Gastrocnemius medialis (tissue), 4 donors: Measurements from ENCODE around the gene LAMB1. TPM values are rescaled to one million over a fixed set of nuclear protein-coding genes. Genes with fewer than 3 reads are reported as not detected.

ENCODE experiments used
- ATAC-seq, 2 donors: fragments of 150-250 bp; one replicate each; pipeline ENCODE4 v1.9.1; 2016
- DNase-seq, 2 donors: peaks; one replicate each; pipeline ENCODE4 v3.0.0-alpha.2; 2019
- H3K27ac ChIP-seq, 4 donors: fragments of 200-600 bp; sonication (generic); 1 replicate in 1 of 4; 2 replicates in 3 of 4; pipeline ENCODE4 v1.5.1; 2016 to 2018; ENCODE audit warnings: mild to moderate bottlenecking in 2 of 4, moderate library complexity in 1 of 4
- H3K27me3 ChIP-seq, 3 donors: fragments of 200-600 bp; sonication (generic) in 2 of 3; 1 replicate in 1 of 3; 2 replicates in 2 of 3; pipeline versions ENCODE4 v1.5.1 to v1.6.0; 2016 to 2019; ENCODE audit warnings: mild to moderate bottlenecking in 1 of 3, moderate library complexity in 1 of 3
- H3K36me3 ChIP-seq, 2 donors: fragments of 200-600 bp; sonication (generic) in 1 of 2; one replicate each; pipeline ENCODE4 v1.5.1; 2017 to 2018
- H3K4me1 ChIP-seq, 2 donors: fragments of 200-600 bp; sonication (generic) in 1 of 2; one replicate each; pipeline ENCODE4 v1.5.1; 2016 to 2017; ENCODE audit warnings: mild to moderate bottlenecking in 2 of 2
- H3K4me3 ChIP-seq, 4 donors: fragments of 200-600 bp; sonication (generic) in 3 of 4; 1 replicate in 1 of 4; 2 replicates in 3 of 4; pipeline ENCODE4 v1.5.1; 2016 to 2019; ENCODE audit warnings: mild to moderate bottlenecking in 2 of 4
- H3K9me3 ChIP-seq, 3 donors: fragments of 200-600 bp; sonication (generic) in 2 of 3; 1 replicate in 1 of 3; 2 replicates in 2 of 3; pipeline ENCODE4 v1.5.1; 2016 to 2019
- CTCF ChIP-seq, 5 experiments: fragments of 450-650 bp in 3 of 5; fragments of 200-600 bp in 2 of 5; sonication (generic) in 2 of 5; IDR thresholded peaks in 4 of 5; conservative IDR thresholded peaks in 1 of 5; 1 replicate in 4 of 5; 2 replicates in 1 of 5; pipeline ENCODE4 v1.5.1; 2016 to 2019; ENCODE audit warnings: antibody characterized with exemption in 5 of 5, mild to moderate bottlenecking in 3 of 5, moderate library complexity in 3 of 5
- POLR2A ChIP-seq, 2 donors: fragments of 450-650 bp; IDR thresholded peaks; one replicate each; pipeline ENCODE4 v1.6.1; 2017; ENCODE audit warnings: antibody characterized with exemption in 2 of 2, mild to moderate bottlenecking in 2 of 2, moderate library complexity in 2 of 2
- in situ Hi-C, 4 donors: fragments of 200-750 bp; cut with MboI; loops; one replicate each; pipeline versions ENCODE4 v1.15.0 to v1.8.0; 2017; ENCODE audit warnings: low sequenced_read_pairs in 4 of 4
- intact Hi-C: fragments of 100-400 bp; cut with DNase I; formaldehyde crosslinking; loops from one replicate; pipeline ENCODE4 v1.15.1; 2023; ENCODE audit warnings: low total_unique reads
- total RNA-seq, 4 donors: library from RNA; depleted of rRNA; stranded (reverse); fragments of >200 nt; gene quantifications; one replicate each; pipeline versions ENCODE4 v1.1.0 to v1.2.3, GENCODE V29; 2016

Gene LAMB1
- 10 to 100 TPM; 14.5 to 56.6 (median 29.8) TPM for total RNA-seq

- H3K4me3 ChIP-seq, result peak within 1 kb of the TSS; percentile 60 to 80 (median 68)
- in situ Hi-C loops, result no loop called here
- intact Hi-C loops, result no loop called here
- ATAC-seq (peak; percentile 39 to 40), DNase-seq (peak in 1 of 2 donors; percentile 46)
- peaks cover 0 to 14% of the 10 kb centered on the region in 2 donors for H3K4me1 ChIP-seq
- no peaks in the 10 kb centered on the region for H3K36me3 ChIP-seq
- peaks cover 22 to 24% (median 23%) of the 10 kb centered on the region in 3 donors for H3K27me3 ChIP-seq
- no peaks in the 10 kb centered on the region for H3K9me3 ChIP-seq
- peak within 1 kb of the TSS; percentile 70 to 76 (median 70) for H3K27ac ChIP-seq
- TF ChIP-seq POLR2A (IDR thresholded peaks at IDR 0.05), result peak; percentile 49 to 64
- no peak for TF ChIP-seq CTCF (IDR thresholded peaks at IDR 0.05 in 4 of 5, conservative IDR thresholded peaks at IDR 0.05 in 1 of 5)
Observed at GRCh38 chr7:108002726-108003598, at the start of gene LAMB1. TSS of gene LAMB1 (minus strand) at chr7:108003161. CDS start at chr7:108002885, 276 bp downstream.

GRCh38 chr7:108051454-108051853 is 48.5 kb upstream of the LAMB1 start:
- Histone ChIP-seq H3K4me1 (no peaks in the 10 kb centered on the region), H3K27ac (no peak overlapping the region), H3K9me3 (no peaks in the 10 kb centered on the region), H3K4me3 (no peak overlapping the region), H3K36me3 (no peaks in the 10 kb centered on the region), H3K27me3 (no peaks in the 10 kb centered on the region)
- DNase-seq (no peak), ATAC-seq (no peak)
- in situ Hi-C loops (no loop called here), intact Hi-C loops (no loop called here)
- TF ChIP-seq CTCF (IDR thresholded peaks at IDR 0.05 in 4 of 5, conservative IDR thresholded peaks at IDR 0.05 in 1 of 5) (no peak), POLR2A (IDR thresholded peaks at IDR 0.05) (no peak)

GRCh38 chr7:108049962-108050361 is 47.0 kb upstream of the LAMB1 start:
- intact Hi-C loops, result no loop called here
- Histone ChIP-seq H3K4me1 (no peaks in the 10 kb centered on the region), H3K27me3 (no peaks in the 10 kb centered on the region), H3K27ac (no peak overlapping the region), H3K4me3 (no peak overlapping the region), H3K9me3 (no peaks in the 10 kb centered on the region), H3K36me3 (no peaks in the 10 kb centered on the region)
- in situ Hi-C loops, result no loop called here
- TF ChIP-seq CTCF (IDR thresholded peaks at IDR 0.05 in 4 of 5, conservative IDR thresholded peaks at IDR 0.05 in 1 of 5) (no peak), POLR2A (IDR thresholded peaks at IDR 0.05) (no peak)
- ATAC-seq (no peak), DNase-seq (no peak)

- intact Hi-C loops (no loop called here), in situ Hi-C loops (no loop called here)
- Histone ChIP-seq H3K36me3 (no peaks in the 10 kb centered on the region), H3K4me1 (no peaks in the 10 kb centered on the region), H3K9me3 (no peaks in the 10 kb centered on the region), H3K27me3 (no peaks in the 10 kb centered on the region), H3K27ac (no peak overlapping the region), H3K4me3 (no peak overlapping the region)
- TF ChIP-seq CTCF (IDR thresholded peaks at IDR 0.05 in 4 of 5, conservative IDR thresholded peaks at IDR 0.05 in 1 of 5) (no peak), POLR2A (IDR thresholded peaks at IDR 0.05) (no peak)
- no peak for ATAC-seq
- no peak for DNase-seq
Observed at GRCh38 chr7:108048422-108048821, 45.5 kb upstream of the LAMB1 start.
